GM10248 (cell line): ENCODE results near the gene SEC16B.

Experiments used
- CTCF ChIA-PET: fragments of 300-600 bp; sonication (Branson Sonifier 250); formaldehyde crosslinking; extraction: SDS; loops from one replicate; lab custom pipeline; 2021; ENCODE audit warnings: antibody characterized with exemption; lab: Yijun Ruan, JAX
- POLR2A ChIA-PET: fragments of 350-650 bp; sonication (Branson Sonifier 250); formaldehyde crosslinking; extraction: SDS; loops from one replicate; lab custom pipeline; 2020; ENCODE audit warnings: antibody characterized with exemption; lab: Yijun Ruan, JAX
- DNase-seq: peaks from one replicate; pipeline ENCODE4 v3.0.0; 2012; ENCODE audit errors: extremely low spot score
- CTCF ChIP-seq: IDR thresholded peaks from 2 replicates; pipeline ENCODE4 v1.5.1; 2012; ENCODE audit warnings: mild to moderate bottlenecking, low read depth; ENCODE audit errors: extremely low read depth, missing control alignments, control extremely low read depth

Gene SEC16B

GRCh38 chr1:177969825-177970371, at the start of gene SEC16B:
Gene SEC16B, minus strand, starts transcription at chr1:177970058. Its CDS starts 2,077 bp downstream, at chr1:177967981.
- CTCF ChIA-PET = interaction anchor here (0.9 kb wide), 1 partner anchor 10 kb away, joined by 3 read pairs; no protein-coding TSS in a partner anchor
- TF ChIP-seq CTCF = no peak
- POLR2A ChIA-PET = no interaction called here
- DNase-seq = no peak

DNA sequence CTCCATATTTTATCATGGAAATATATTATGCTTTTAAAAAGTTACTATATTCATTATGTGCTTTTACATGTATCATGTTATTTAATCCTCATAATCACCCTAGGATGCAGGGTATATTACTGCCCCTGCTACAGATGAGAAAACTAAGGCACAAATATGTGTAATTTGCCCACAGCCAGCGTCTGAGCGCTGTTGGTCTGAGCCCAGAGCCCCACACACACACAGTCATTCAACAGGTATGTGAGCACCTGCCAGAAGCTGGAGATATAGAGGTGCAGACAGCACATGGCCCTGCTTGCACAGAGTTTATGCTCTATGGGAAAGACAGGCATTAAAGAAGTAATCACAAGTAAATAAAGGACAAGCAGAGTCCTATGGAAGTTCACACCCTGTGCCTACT, 49.8 kb upstream of the SEC16B start:
- TF ChIP-seq CTCF = no peak
- ChIA-PET CTCF (interaction anchor here (1.2 to 2.0 kb wide), 3 partner anchors 9 to 16 kb away, joined by 3 to 11 read pairs (median 4); no protein-coding TSS in a partner anchor), POLR2A (no interaction called here)
- DNase-seq = no peak

DNA sequence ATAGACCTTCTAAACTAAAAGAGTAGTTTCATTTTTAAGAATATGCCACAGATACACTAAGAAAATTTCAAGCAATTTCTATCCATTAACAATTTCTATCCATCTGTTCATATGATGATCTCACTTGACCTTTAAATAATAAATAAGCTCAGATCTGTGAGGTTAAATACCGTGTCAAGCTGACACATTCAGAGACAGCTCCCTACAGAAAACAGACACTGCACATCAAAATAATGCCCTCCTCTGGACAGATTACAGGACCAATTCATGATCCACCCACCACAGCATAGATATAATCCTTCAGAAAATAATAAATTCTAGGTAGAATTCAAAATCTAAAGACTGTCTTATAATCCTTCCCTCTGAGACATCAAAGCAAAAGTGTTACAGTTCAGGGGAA, 49.4 kb upstream of the SEC16B start:
- no peak for TF ChIP-seq CTCF
- POLR2A ChIA-PET = no interaction called here
- CTCF ChIA-PET = interaction anchor here (1.2 to 2.0 kb wide), 3 partner anchors 9 to 16 kb away, joined by 3 to 11 read pairs (median 4); no protein-coding TSS in a partner anchor
- no peak for DNase-seq

- TF ChIP-seq CTCF = no peak
- CTCF ChIA-PET = no interaction called here
- POLR2A ChIA-PET = no interaction called here
- no peak for DNase-seq
Measured at GRCh38 chr1:178017517-178017916, 47.7 kb upstream of the SEC16B start.

DNA sequence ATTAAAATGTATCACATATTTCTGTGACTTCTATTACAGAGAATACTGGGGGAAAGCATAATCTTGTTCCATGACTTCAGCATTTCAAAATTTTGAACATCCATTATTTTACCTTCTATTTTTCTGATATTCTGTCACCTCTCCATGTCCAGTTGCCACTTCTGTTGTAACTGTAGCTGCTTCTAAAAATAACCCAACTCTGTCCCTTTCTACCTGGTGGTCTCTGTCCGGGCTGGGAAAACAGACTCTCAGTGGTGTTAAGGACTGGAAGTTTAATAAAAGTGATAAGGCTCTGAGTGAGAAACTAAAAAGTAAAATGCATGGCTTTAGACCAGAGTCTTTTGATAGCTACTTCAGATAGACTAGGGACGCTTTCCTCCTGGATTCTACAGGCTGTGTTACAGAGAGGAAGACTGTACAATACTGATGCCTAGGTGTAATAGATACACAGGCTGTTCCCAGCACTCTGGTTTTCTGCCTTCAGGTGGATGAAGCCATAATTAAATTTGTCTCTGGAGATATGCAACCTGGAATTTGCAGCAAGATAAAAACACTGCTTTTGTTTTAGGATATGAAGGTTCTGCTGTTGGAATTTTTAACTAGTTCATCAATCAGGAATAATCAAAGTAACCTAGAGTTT, 42.1 kb upstream of the SEC16B start:
- POLR2A ChIA-PET = no interaction called here
- DNase-seq = no peak

DNA sequence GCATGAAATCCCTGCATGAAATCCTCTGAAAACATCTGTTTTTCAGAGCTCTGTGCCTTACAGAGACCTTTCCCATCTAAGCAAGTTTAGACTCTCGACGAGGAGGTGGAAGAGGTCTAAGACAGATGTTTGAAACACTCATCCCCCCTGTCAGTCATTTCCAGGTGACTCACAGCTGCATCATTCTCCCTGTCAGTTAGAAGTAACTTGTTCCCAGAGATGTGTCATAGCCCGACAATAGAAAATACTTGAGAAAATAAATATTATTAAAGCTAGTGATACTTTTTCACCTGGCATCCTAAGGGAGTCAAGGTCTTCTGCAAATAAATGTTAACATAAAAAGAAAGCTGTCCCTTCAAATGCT, 41.6 kb upstream of the SEC16B start:
- ChIA-PET CTCF (interaction anchor here (2.4 kb wide), 1 partner anchor 20 kb away, joined by 7 read pairs; no protein-coding TSS in a partner anchor), POLR2A (no interaction called here)
- DNase-seq = no peak
- no peak for TF ChIP-seq CTCF

More for the DNA sequence above, 42.1 kb upstream of the SEC16B start:
- TF ChIP-seq CTCF = no peak
- CTCF ChIA-PET = interaction anchor here (2.4 kb wide), 1 partner anchor 20 kb away, joined by 7 read pairs; no protein-coding TSS in a partner anchor
